GM18873 (cell line): Measurements from ENCODE around the gene FADS3.
A peak's percentile ranks its signal among the peaks of the same experiment; 100 is the strongest.

Experiments
- ATAC-seq: cut with Tn5 transposase; IDR thresholded peaks from one replicate; pipeline ENCODE4 v1.9.1; 2021; ENCODE audit warnings: mild to moderate bottlenecking, moderate library complexity, moderate number of reproducible peaks; ENCODE audit not compliant: unreplicated experiment, low FRiP score

The FADS3 gene

GRCh38 chr11:61891331-61892084 lies at the start of gene FADS3:
FADS3 (minus strand) TSS chr11:61891545; CDS start chr11:61891381, 164 bp downstream.
- ATAC-seq: peak; percentile 41

- no peak for ATAC-seq
Measured at GRCh38 chr11:61940466-61940865, 49.1 kb upstream of the FADS3 start.

GRCh38 chr11:61935861-61936260 lies 44.5 kb upstream of the FADS3 start:
- ATAC-seq: no peak

- no peak for ATAC-seq
Measured at GRCh38 chr11:61930933-61931332, 39.6 kb upstream of the FADS3 start.

GRCh38 chr11:61928606-61929005 lies 37.3 kb upstream of the FADS3 start:
- ATAC-seq: no peak

GRCh38 chr11:61927501-61927900 lies 36.2 kb upstream of the FADS3 start:
- ATAC-seq: no peak

GRCh38 chr11:61926235-61926634 lies 34.9 kb upstream of the FADS3 start:
- ATAC-seq: no peak

GRCh38 chr11:61925736-61926135 lies 34.4 kb upstream of the FADS3 start:
- ATAC-seq: no peak

- no peak for ATAC-seq
Measured at GRCh38 chr11:61924064-61924455, 32.7 kb upstream of the FADS3 start.

- ATAC-seq: no peak
Measured at GRCh38 chr11:61923166-61924063, 32.1 kb upstream of the FADS3 start.

GRCh38 chr11:61922539-61922938 lies 31.2 kb upstream of the FADS3 start:
- no peak for ATAC-seq

GRCh38 chr11:61921446-61921845 lies 30.1 kb upstream of the FADS3 start:
- no peak for ATAC-seq

GRCh38 chr11:61919705-61920631 lies 28.6 kb upstream of the FADS3 start:
- ATAC-seq: no peak

GRCh38 chr11:61918938-61919704 lies 27.8 kb upstream of the FADS3 start:
- ATAC-seq: no peak

GRCh38 chr11:61918251-61918937 lies 27.0 kb upstream of the FADS3 start:
- ATAC-seq: no peak

- no peak for ATAC-seq
Measured at GRCh38 chr11:61917334-61918109, 26.2 kb upstream of the FADS3 start, which contains the start of gene RAB3IL1. RAB3IL1 (minus strand) TSS chr11:61917566; CDS start chr11:61917367, 199 bp downstream.

- ATAC-seq: no peak
Measured at GRCh38 chr11:61916737-61917333, 25.5 kb upstream of the FADS3 start.
